CD4-positive, alpha-beta T cell (primary cell): ENCODE data around the gene ACTRT2. TPM values are rescaled to one million over a fixed set of nuclear protein-coding genes. Genes with fewer than 3 reads are reported as not detected.

Experiments
- ATAC-seq: fragments of 200-7000 bp; cut with Tn5 transposase; one replicate; pipeline ENCODE4 v1.10.0; 2022; ENCODE audit warnings: mild to moderate bottlenecking; ENCODE audit not compliant: poor library complexity
- CTCF ChIA-PET: fragments of 350-600 bp; sonication (Branson Sonifier 250); formaldehyde crosslinking; loops from one replicate; lab custom pipeline; 2021; ENCODE audit warnings: antibody characterized with exemption, inconsistent platforms; lab: Charles Lee
- POLR2A ChIA-PET: fragments of 350-600 bp; sonication (Branson Sonifier 250); formaldehyde crosslinking; loops from one replicate; lab custom pipeline; 2021; ENCODE audit warnings: antibody characterized with exemption, inconsistent platforms; lab: Charles Lee
- DNase-seq, 14 experiments: peaks; one replicate each; pipeline ENCODE4 v3.0.0-alpha.2; 2013 to 2020; ENCODE audit warnings: mixed read lengths in 2 of 14
- H3K27ac ChIP-seq, 2 donors: one replicate each; pipeline versions ENCODE4 v1.5.1 to v1.7.0; 2013; ENCODE audit warnings: low read length in 2 of 2, low read depth in 1 of 2, mild to moderate bottlenecking in 1 of 2
- H3K27me3 ChIP-seq, 2 experiments: 1 replicate in 1 of 2; 2 replicates in 1 of 2; pipeline versions ENCODE4 v1.6.1 to v1.7.0; 2013; ENCODE audit warnings: low read length in 2 of 2, control low read depth in 1 of 2, mild to moderate bottlenecking in 1 of 2, moderate library complexity in 1 of 2; ENCODE audit not compliant: insufficient read depth in 2 of 2, control insufficient read depth in 1 of 2
- H3K36me3 ChIP-seq: one replicate; pipeline ENCODE4 v1.6.1; 2013; ENCODE audit warnings: low read length, control low read depth; ENCODE audit not compliant: insufficient read depth
- H3K4me1 ChIP-seq: one replicate; pipeline ENCODE4 v1.6.1; 2013; ENCODE audit warnings: low read length, control low read depth; ENCODE audit not compliant: insufficient read depth
- H3K4me3 ChIP-seq: one replicate; pipeline ENCODE4 v1.5.1; 2013; ENCODE audit warnings: mild to moderate bottlenecking, low read length, moderate library complexity
- H3K9me3 ChIP-seq, 2 experiments: 1 replicate in 1 of 2; 2 replicates in 1 of 2; pipeline versions ENCODE4 v1.6.1 to v1.7.0; 2013; ENCODE audit warnings: low read length in 2 of 2, mild to moderate bottlenecking in 2 of 2, control low read depth in 1 of 2, moderate library complexity in 1 of 2; ENCODE audit not compliant: control insufficient read depth in 1 of 2, insufficient read depth in 1 of 2
- H3K27ac Mint-ChIP-seq: one replicate; pipeline ENCODE4 v1.8.0; 2020; ENCODE audit warnings: mixed read lengths
- H3K27me3 Mint-ChIP-seq: one replicate; pipeline ENCODE4 v1.8.0; 2021; ENCODE audit warnings: mixed read lengths
- H3K36me3 Mint-ChIP-seq: one replicate; pipeline ENCODE4 v1.8.0; 2021; ENCODE audit warnings: low read depth, mixed read lengths
- H3K4me1 Mint-ChIP-seq: one replicate; pipeline ENCODE4 v1.8.0; 2021; ENCODE audit warnings: low read depth, mixed read lengths
- H3K4me3 Mint-ChIP-seq: one replicate; pipeline ENCODE4 v1.8.0; 2020; ENCODE audit warnings: mild to moderate bottlenecking, mixed read lengths
- H3K9me3 Mint-ChIP-seq: one replicate; pipeline ENCODE4 v1.8.0; 2020; ENCODE audit warnings: mixed read lengths
- CTCF ChIP-seq: fragments of 200-600 bp; IDR thresholded peaks from one replicate; pipeline ENCODE4 v1.8.0; 2022; ENCODE audit warnings: antibody characterized with exemption, mild to moderate bottlenecking
- intact Hi-C, 2 experiments: fragments of 100-400 bp; cut with DNase I in 1 of 2; cut with micrococcal nuclease in 1 of 2; formaldehyde crosslinking; loops; one replicate each; pipeline versions ENCODE4 v1.15.1 to v1.9.0; 2023 to 2025; cut with DNase I, micrococcal nuclease
- total RNA-seq, 174 experiments: library from RNA in 2 of 174; stranded (reverse) in 2 of 174; gene quantifications; one replicate each; pipeline ENCODE4 v1.2.3 and lab custom pipeline; 2021 to 2026

The ACTRT2 gene
- total RNA-seq, 2 experiments from 2014 or later, result not detected

DNA sequence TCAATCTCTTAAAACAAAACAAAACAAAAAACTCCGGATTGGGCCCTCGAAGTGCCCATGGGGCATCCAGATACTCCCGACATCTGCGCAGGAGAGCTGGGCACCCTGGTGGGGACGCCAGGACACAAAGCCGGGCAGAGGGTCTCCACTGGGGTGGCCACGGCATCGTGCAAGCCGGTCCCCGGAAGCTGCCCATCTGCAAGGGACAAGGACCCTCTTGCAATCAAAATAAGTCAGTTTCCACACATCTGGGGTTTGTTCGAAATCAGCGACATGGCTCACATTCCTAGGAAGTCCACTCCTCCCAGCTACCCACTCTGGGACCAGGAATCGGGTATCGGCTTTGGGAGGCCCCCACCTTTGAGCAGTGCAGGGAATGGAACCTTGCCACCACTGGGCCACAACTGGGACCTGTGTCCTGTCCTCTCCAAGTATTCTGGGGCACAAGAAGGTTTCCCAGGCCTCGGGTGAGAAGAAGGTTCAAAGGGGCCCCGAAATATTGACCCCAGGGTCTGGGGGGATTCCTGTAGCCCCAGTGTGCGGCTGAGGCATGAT is 43.1 kb downstream of the ACTRT2 start:
- Histone ChIP-seq H3K9me3 (peaks cover 0 to 12% of the 10 kb centered on the region in 2 experiments), H3K4me3 (no peak overlapping the region), H3K36me3 (no peaks in the 10 kb centered on the region), H3K4me1 (peaks cover 10% of the 10 kb centered on the region), H3K27ac (no peak overlapping the region), H3K27me3 (peaks cover 17 to 31% of the 10 kb centered on the region in 2 experiments)
- no peak for TF ChIP-seq CTCF
- no peak for DNase-seq
- H3K4me1 Mint-ChIP-seq, result no peaks in the 10 kb centered on the region
- CTCF ChIA-PET, result no interaction called here
- peaks cover 15% of the 10 kb centered on the region for H3K27me3 Mint-ChIP-seq
- no peak overlapping the region for H3K4me3 Mint-ChIP-seq
- H3K27ac Mint-ChIP-seq, result no peak overlapping the region
- POLR2A ChIA-PET, result no interaction called here
- intact Hi-C loops, result no loop called here
- no peak for ATAC-seq
- H3K36me3 Mint-ChIP-seq, result no peaks in the 10 kb centered on the region
- H3K9me3 Mint-ChIP-seq, result no peaks in the 10 kb centered on the region

DNA sequence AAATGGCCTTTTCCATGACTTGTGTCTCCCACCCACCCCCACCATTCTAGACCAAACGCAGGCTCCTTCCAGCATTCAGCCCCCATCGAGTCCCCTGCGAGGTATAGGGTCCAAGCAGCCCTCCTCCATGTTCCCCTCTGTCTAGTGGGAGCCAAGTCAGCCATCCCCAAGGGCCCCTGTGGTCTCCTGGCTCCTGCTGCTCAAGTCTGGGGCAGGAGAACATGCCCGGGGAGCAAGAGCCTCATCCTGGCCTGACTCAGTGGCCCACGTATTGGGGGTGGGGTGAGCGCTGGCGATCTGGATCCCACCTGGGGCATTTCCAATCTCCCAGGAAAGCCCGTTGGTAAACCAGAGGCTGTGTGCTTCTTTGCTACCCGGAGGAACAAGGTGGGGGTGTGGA is 43.6 kb downstream of the ACTRT2 start:
- H3K4me1 Mint-ChIP-seq, result no peaks in the 10 kb centered on the region
- Histone ChIP-seq H3K9me3 (peaks cover 0 to 12% of the 10 kb centered on the region in 2 experiments), H3K4me1 (peaks cover 10% of the 10 kb centered on the region), H3K4me3 (no peak overlapping the region), H3K36me3 (no peaks in the 10 kb centered on the region), H3K27me3 (peaks cover 17 to 31% of the 10 kb centered on the region in 2 experiments), H3K27ac (no peak overlapping the region)
- intact Hi-C loops, result no loop called here
- ATAC-seq, result no peak
- no peaks in the 10 kb centered on the region for H3K36me3 Mint-ChIP-seq
- no peak overlapping the region for H3K27ac Mint-ChIP-seq
- no peak for DNase-seq
- ChIA-PET POLR2A (no interaction called here), CTCF (no interaction called here)
- no peaks in the 10 kb centered on the region for H3K9me3 Mint-ChIP-seq
- H3K27me3 Mint-ChIP-seq, result peaks cover 15% of the 10 kb centered on the region
- TF ChIP-seq CTCF, result no peak
- no peak overlapping the region for H3K4me3 Mint-ChIP-seq

GRCh38 chr1:3065396-3065795 is 44.1 kb downstream of the ACTRT2 start:
- Histone ChIP-seq H3K27me3 (peaks cover 17 to 31% of the 10 kb centered on the region in 2 experiments), H3K4me1 (peaks cover 10% of the 10 kb centered on the region), H3K9me3 (peaks cover 0 to 12% of the 10 kb centered on the region in 2 experiments), H3K4me3 (no peak overlapping the region), H3K27ac (no peak overlapping the region), H3K36me3 (no peaks in the 10 kb centered on the region)
- ATAC-seq (no peak), DNase-seq (no peak)
- peaks cover 15% of the 10 kb centered on the region for H3K27me3 Mint-ChIP-seq
- no peak for TF ChIP-seq CTCF
- CTCF ChIA-PET, result no interaction called here
- POLR2A ChIA-PET, result no interaction called here
- no peaks in the 10 kb centered on the region for H3K4me1 Mint-ChIP-seq
- H3K9me3 Mint-ChIP-seq, result no peaks in the 10 kb centered on the region
- no peaks in the 10 kb centered on the region for H3K36me3 Mint-ChIP-seq
- H3K27ac Mint-ChIP-seq, result no peak overlapping the region
- intact Hi-C loops, result no loop called here
- no peak overlapping the region for H3K4me3 Mint-ChIP-seq
